Thyroid gland (tissue), 4 donors: ENCODE data around the gene HIGD2B.

Experiments used
- POLR2A ChIP-seq, 2 donors: fragments of 450-650 bp; IDR thresholded peaks; one replicate each; pipeline ENCODE4 v1.6.1; 2017; ENCODE audit warnings: antibody characterized with exemption in 2 of 2, mild to moderate bottlenecking in 2 of 2, moderate library complexity in 1 of 2
- TF ChIP-seq, protein P1 (sequence below), 6 experiments: fragments of 200-600 bp in 3 of 6; fragments of 450-650 bp in 3 of 6; sonication (generic) in 3 of 6; IDR thresholded peaks; one replicate each; pipeline ENCODE4 v1.5.1; 2016 to 2019; ENCODE audit warnings: antibody characterized with exemption in 6 of 6, mild to moderate bottlenecking in 2 of 6, inconsistent platforms in 1 of 6, moderate library complexity in 1 of 6

DNA sequence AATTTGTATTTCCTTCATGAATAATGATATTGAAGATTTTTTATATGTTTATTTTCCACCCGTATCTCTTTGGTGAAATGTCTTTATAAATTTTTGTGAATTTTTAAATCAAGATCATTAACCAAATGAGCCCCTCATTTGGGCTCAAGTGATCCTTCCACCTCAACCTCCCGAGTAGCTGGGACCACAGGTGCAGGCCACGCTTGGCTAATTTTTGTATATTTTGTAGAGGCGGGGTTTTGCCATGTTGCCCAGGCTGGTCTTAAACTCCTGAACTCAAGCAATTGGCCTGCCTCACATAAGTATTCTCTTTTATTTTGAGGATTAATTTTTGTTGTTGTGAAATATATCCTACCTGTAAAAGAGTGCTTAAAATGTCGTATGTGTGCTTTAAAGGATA lies 5.0 kb upstream of the HIGD2B start:
- TF ChIP-seq, protein P1, sequence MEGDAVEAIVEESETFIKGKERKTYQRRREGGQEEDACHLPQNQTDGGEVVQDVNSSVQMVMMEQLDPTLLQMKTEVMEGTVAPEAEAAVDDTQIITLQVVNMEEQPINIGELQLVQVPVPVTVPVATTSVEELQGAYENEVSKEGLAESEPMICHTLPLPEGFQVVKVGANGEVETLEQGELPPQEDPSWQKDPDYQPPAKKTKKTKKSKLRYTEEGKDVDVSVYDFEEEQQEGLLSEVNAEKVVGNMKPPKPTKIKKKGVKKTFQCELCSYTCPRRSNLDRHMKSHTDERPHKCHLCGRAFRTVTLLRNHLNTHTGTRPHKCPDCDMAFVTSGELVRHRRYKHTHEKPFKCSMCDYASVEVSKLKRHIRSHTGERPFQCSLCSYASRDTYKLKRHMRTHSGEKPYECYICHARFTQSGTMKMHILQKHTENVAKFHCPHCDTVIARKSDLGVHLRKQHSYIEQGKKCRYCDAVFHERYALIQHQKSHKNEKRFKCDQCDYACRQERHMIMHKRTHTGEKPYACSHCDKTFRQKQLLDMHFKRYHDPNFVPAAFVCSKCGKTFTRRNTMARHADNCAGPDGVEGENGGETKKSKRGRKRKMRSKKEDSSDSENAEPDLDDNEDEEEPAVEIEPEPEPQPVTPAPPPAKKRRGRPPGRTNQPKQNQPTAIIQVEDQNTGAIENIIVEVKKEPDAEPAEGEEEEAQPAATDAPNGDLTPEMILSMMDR (IDR thresholded peaks at IDR 0.05): no peak
- no peak for TF ChIP-seq POLR2A (IDR thresholded peaks at IDR 0.05)
